IMR-90 (cell line): ENCODE data around the gene BCAS1. TPM values are rescaled to one million over a fixed set of nuclear protein-coding genes. Genes with fewer than 3 reads are reported as not detected.
A peak's percentile ranks its signal among the peaks of the same experiment; 100 is the strongest.

Experiments used
- ATAC-seq: fragments of 200-7000 bp; cut with Tn5 transposase; 2 replicates; pipeline ENCODE4 v1.9.1; 2020; ENCODE audit warnings: low read depth, mild to moderate bottlenecking, moderate library complexity
- BruUV-seq: library from RNA; stranded (reverse); fragments of 400-500 nt; replicated peaks from 2 replicates; lab custom pipeline; 2021; lab: Mats Ljungman, UMichigan
- CTCF ChIA-PET: fragments of 300-600 bp; formaldehyde crosslinking; extraction: SDS; loops from one replicate; lab custom pipeline; 2021; ENCODE audit warnings: antibody characterized with exemption; lab: Yijun Ruan, JAX
- POLR2A ChIA-PET: fragments of 300-600 bp; sonication (Branson Sonifier 250); formaldehyde crosslinking; loops from one replicate; lab custom pipeline; 2022; ENCODE audit warnings: antibody characterized with exemption; ENCODE audit not compliant: unreplicated experiment; lab: Charles Lee
- DNase-seq: peaks from one replicate; pipeline ENCODE4 v3.0.0; 2013
- H2AFZ ChIP-seq: replicated peaks from 2 replicates; pipeline ENCODE3; 2013; ENCODE audit warnings: low read length, mild to moderate bottlenecking; ENCODE audit not compliant: poor library complexity
- H2AK5ac ChIP-seq: 2 replicates; pipeline ENCODE4 v1.6.1; 2013; ENCODE audit warnings: low read depth, low read length, inconsistent platforms
- H2AK9ac ChIP-seq: replicated peaks from 2 replicates; pipeline ENCODE3; 2013; ENCODE audit warnings: mild to moderate bottlenecking, low read depth, low read length, moderate library complexity; ENCODE audit not compliant: poor library complexity
- H2BK120ac ChIP-seq: 2 replicates; pipeline ENCODE4 v1.6.1; 2013; ENCODE audit warnings: low read depth, low read length, inconsistent platforms
- H2BK15ac ChIP-seq: 3 replicates; pipeline ENCODE4 v1.6.1; 2013; ENCODE audit warnings: low read depth, low read length, inconsistent platforms
- H2BK20ac ChIP-seq: 2 replicates; pipeline ENCODE4 v1.6.1; 2013; ENCODE audit warnings: low read depth, mild to moderate bottlenecking, inconsistent platforms, low read length, moderate library complexity
- H2BK5ac ChIP-seq: 2 replicates; pipeline ENCODE4 v1.6.1; 2013; ENCODE audit warnings: mild to moderate bottlenecking, low read depth, low read length, inconsistent platforms; ENCODE audit not compliant: poor library complexity, severe bottlenecking
- H3K14ac ChIP-seq: replicated peaks from 2 replicates; pipeline ENCODE4 v1.6.1; 2013; ENCODE audit warnings: low read depth, low read length, inconsistent platforms
- H3K18ac ChIP-seq: 2 replicates; pipeline ENCODE4 v1.6.1; 2013; ENCODE audit warnings: low read depth, low read length, control low read depth
- H3K23ac ChIP-seq: 2 replicates; pipeline ENCODE4 v1.6.1; 2013; ENCODE audit warnings: low read depth, low read length, inconsistent platforms
- H3K27ac ChIP-seq: 2 replicates; pipeline ENCODE4 v1.5.1; 2013; ENCODE audit warnings: mild to moderate bottlenecking, control low read depth, low read length; ENCODE audit not compliant: insufficient read depth
- H3K27me3 ChIP-seq: 2 replicates; pipeline ENCODE4 v1.6.1; 2013; ENCODE audit warnings: low read length; ENCODE audit not compliant: control insufficient read depth, insufficient read depth
- H3K36me3 ChIP-seq: 2 replicates; pipeline ENCODE4 v1.6.1; 2013; ENCODE audit warnings: low read length, mixed read lengths; ENCODE audit not compliant: control insufficient read depth, insufficient read depth
- H3K4ac ChIP-seq: 2 replicates; pipeline ENCODE4 v1.6.1; 2013; ENCODE audit warnings: low read depth, low read length, inconsistent platforms
- H3K4me1 ChIP-seq: 2 replicates; pipeline ENCODE4 v1.6.1; 2013; ENCODE audit warnings: low read length, mixed read lengths; ENCODE audit not compliant: control insufficient read depth, insufficient read depth
- H3K4me2 ChIP-seq: 2 replicates; pipeline ENCODE4 v1.6.1; 2013; ENCODE audit warnings: low read depth, mild to moderate bottlenecking, control low read depth, low read length, moderate library complexity
- H3K4me3 ChIP-seq: 2 replicates; pipeline ENCODE4 v1.5.1; 2013; ENCODE audit warnings: low read depth, mild to moderate bottlenecking, control low read depth, low read length, moderate library complexity; ENCODE audit not compliant: insufficient read depth
- H3K56ac ChIP-seq: 2 replicates; pipeline ENCODE4 v1.6.1; 2013; ENCODE audit warnings: low read length, inconsistent platforms; ENCODE audit not compliant: insufficient read depth; ENCODE audit errors: extremely low read depth
- H3K79me1 ChIP-seq, 2 experiments: 2 replicates each; pipeline ENCODE4 v1.6.1; 2013; ENCODE audit warnings: low read length in 2 of 2, inconsistent platforms in 1 of 2, low read depth in 1 of 2
- H3K9ac ChIP-seq: 2 replicates; pipeline ENCODE4 v1.6.1; 2013; ENCODE audit warnings: low read depth, low read length, control low read depth
- H3K9me1 ChIP-seq: 2 replicates; pipeline ENCODE4 v1.6.1; 2013; ENCODE audit warnings: low read length, inconsistent platforms; ENCODE audit not compliant: insufficient read depth
- H3K9me3 ChIP-seq: 2 replicates; pipeline ENCODE4 v1.6.1; 2013; ENCODE audit warnings: low read length; ENCODE audit not compliant: control insufficient read depth, insufficient read depth
- H4K20me1 ChIP-seq: 2 replicates; pipeline ENCODE4 v1.6.1; 2013; ENCODE audit warnings: low read length, inconsistent platforms; ENCODE audit not compliant: insufficient read depth
- H4K5ac ChIP-seq: 2 replicates; pipeline ENCODE4 v1.6.1; 2013; ENCODE audit warnings: mild to moderate bottlenecking, low read depth, low read length, control low read depth
- H4K8ac ChIP-seq, 2 experiments: 2 replicates each; pipeline ENCODE4 v1.6.1; 2013; ENCODE audit warnings: low read depth in 2 of 2, low read length in 2 of 2, control low read depth in 1 of 2, inconsistent platforms in 1 of 2
- H4K91ac ChIP-seq: 2 replicates; pipeline ENCODE4 v1.6.1; 2013; ENCODE audit warnings: low read depth, low read length, inconsistent platforms; ENCODE audit not compliant: insufficient read depth
- BHLHE40 ChIP-seq: fragments of 150-350 bp; IDR thresholded peaks from 2 replicates; pipeline ENCODE4 v1.6.1; 2016; ENCODE audit warnings: mild to moderate bottlenecking, low read depth, low read length
- CEBPB ChIP-seq: IDR thresholded peaks from 2 replicates; pipeline ENCODE4 v1.6.1; 2012; ENCODE audit warnings: low read depth, low read length, improper control_type of control experiment
- CHD1 ChIP-seq: IDR thresholded peaks from 2 replicates; pipeline ENCODE4 v1.6.1; 2012; ENCODE audit warnings: low read depth, low read length, improper control_type of control experiment
- MAZ ChIP-seq: IDR thresholded peaks from 2 replicates; pipeline ENCODE4 v1.6.1; 2012; ENCODE audit warnings: low read depth, mild to moderate bottlenecking, low read length, improper control_type of control experiment, moderate library complexity, borderline replicate concordance
- POLR2A ChIP-seq: IDR thresholded peaks from 2 replicates; pipeline ENCODE4 v1.6.1; 2012; ENCODE audit warnings: mild to moderate bottlenecking, low read depth, low read length
- RFX5 ChIP-seq: IDR thresholded peaks from 2 replicates; pipeline ENCODE4 v1.8.0; 2012; ENCODE audit warnings: low read depth, mild to moderate bottlenecking, low read length, moderate library complexity
- SMC3 ChIP-seq: fragments of 150-350 bp; IDR thresholded peaks from 2 replicates; pipeline ENCODE4 v1.6.1; 2016; ENCODE audit warnings: low read depth, mild to moderate bottlenecking, antibody characterized with exemption, low read length, moderate library complexity
- WGBS, 2 experiments: methylation state at CpG; one replicate each; pipeline versions ENCODE4 v1.1.5 to v1.1.7; 2013; ENCODE audit warnings: missing lambda C conversion rate in 2 of 2; ENCODE audit not compliant: insufficient read length in 1 of 2; ENCODE audit errors: extremely low coverage in 2 of 2; 5-methylcytosine and 5-hydroxymethylcytosine counted together
- dilution Hi-C: fragments of 300-500 bp; cut with HindIII; formaldehyde crosslinking; loops from one replicate; pipeline ENCODE4 v1.14.3; 2018; ENCODE audit warnings: low sequenced_read_pairs; ENCODE audit not compliant: unreplicated experiment
- in situ Hi-C: fragments of 300-500 bp; cut with MboI; formaldehyde crosslinking; loops from 3 replicates; pipeline ENCODE4 v1.14.3; 2019; ENCODE audit warnings: low sequenced_read_pairs, inconsistent platforms, mixed read lengths
- intact Hi-C: fragments of 100-400 bp; cut with micrococcal nuclease; formaldehyde crosslinking; loops from 2 replicates; pipeline ENCODE4 v1.10.0; 2022
- polyA plus RNA-seq, 3 experiments: library from polyadenylated mRNA; depleted of rRNA; stranded (reverse); fragments of >200 nt; gene quantifications; 2 replicates each; pipeline ENCODE4 v1.2.3, GENCODE V29; 2012; ENCODE audit warnings: low replicate concordance in 1 of 3
- total RNA-seq: library from RNA; depleted of rRNA; stranded (reverse); fragments of >200 nt; gene quantifications from 2 replicates; pipeline ENCODE4 v1.2.3, GENCODE V29; 2012
- TF ChIP-seq, protein P1 (sequence below): fragments of 150-350 bp; IDR thresholded peaks from 2 replicates; pipeline ENCODE4 v1.6.1; 2017; ENCODE audit warnings: mild to moderate bottlenecking, antibody characterized with exemption, low read length, low read depth
- TF ChIP-seq, protein P2 (sequence below): conservative IDR thresholded peaks from 2 replicates; pipeline ENCODE4 v1.5.1; 2012; ENCODE audit warnings: mild to moderate bottlenecking, low read depth, low read length, improper control_type of control experiment

BCAS1 gene
- total and polyA plus RNA-seq, 2 of the 4 experiments (the other 2 are of a cell fraction) = under 0.01 TPM; not detected in 1

DNA sequence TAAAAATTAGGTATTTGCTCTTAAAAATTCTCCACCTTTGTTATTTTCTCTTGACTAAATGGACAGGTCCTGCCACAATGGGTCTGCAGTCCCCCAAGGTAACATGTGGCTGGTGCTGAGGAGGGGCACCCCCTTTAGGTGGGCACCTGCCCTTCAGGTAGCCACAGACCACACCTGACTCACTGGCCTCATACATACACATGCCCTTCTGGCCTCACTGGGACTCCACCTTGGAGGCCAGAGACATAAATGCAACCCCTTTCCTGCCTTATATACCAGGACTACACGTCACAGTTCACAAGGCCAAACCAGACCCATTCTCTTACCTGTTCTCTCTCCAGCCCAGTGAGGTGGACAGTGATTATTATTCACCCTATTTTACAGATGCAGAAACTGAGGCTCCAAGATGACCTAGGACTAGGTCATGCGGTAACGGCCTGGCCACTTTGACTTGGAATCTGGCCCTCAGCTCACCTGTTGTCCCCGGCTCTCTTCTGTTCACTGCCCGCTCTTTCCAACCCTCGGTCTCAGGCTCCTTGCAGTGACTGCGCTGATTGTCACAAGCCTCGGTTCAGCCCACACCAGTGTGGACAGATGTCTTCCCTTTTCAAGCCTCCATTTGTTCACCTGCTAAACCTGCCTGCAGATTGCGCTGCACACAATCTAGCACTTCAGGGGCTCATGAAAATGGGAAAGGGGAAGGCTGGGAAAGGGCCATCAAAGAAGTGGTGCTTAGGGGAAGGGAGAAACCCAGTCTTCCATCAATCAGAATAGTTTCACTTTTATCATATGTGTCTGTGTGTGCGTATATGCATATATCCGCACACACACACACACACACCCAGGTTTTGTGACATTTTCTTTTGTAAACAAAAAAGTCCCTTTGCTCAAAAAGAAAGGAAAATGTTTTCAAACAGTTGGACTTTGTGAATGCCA lies 121.7 kb downstream of the BCAS1 start:
- Histone ChIP-seq H3K9ac (no peak overlapping the region), H3K9me1 (peaks cover 15% of the 10 kb centered on the region), H2BK15ac (peak overlapping the region; percentile 68), H3K27ac (peak overlapping the region; percentile 15; the same call in 1 of the 2 replicates), H3K56ac (no peak overlapping the region; the same call in 1 of the 2 replicates), H2BK120ac (peak overlapping the region; percentile 62), H2AFZ (peak overlapping the region; percentile 46), H4K8ac (peak overlapping the region; percentile 17 to 59), H3K4me3 (no peak overlapping the region), H3K14ac (peak overlapping the region; percentile 51; the same call in 1 of the 2 replicates), H3K4me1 (peaks cover 11% of the 10 kb centered on the region), H4K20me1 (no peaks in the 10 kb centered on the region), H3K79me1 (no peaks in the 10 kb centered on the region), H4K5ac (peak overlapping the region; percentile 21; the same call in 1 of the 2 replicates), H3K4ac (peak overlapping the region; percentile 67; the same call in 1 of the 2 replicates), H3K18ac (peak overlapping the region; percentile 25; the same call in 1 of the 2 replicates), H3K23ac (no peak overlapping the region), H2AK9ac (no peak overlapping the region), H3K27me3 (no peaks in the 10 kb centered on the region), H2AK5ac (peak overlapping the region; percentile 83), H2BK5ac (peak overlapping the region; percentile 3), H3K4me2 (0 out of 2 replicates have a peak overlapping the region, but pooled peaks have one; percentile 30), H3K36me3 (no peaks in the 10 kb centered on the region), H3K9me3 (no peaks in the 10 kb centered on the region; the same call in 1 of the 2 replicates), H2BK20ac (peak overlapping the region; percentile 75), H4K91ac (peak overlapping the region; percentile 70)
- WGBS, 2 experiments = 100% methylated on average over 4 of the region's 11 CpGs; no CpG with 5 or more reads in 1 of the 2 experiments
- in situ Hi-C loops = loop anchor here (25.0 kb wide), 2 partner anchors 786 to 1461 kb away; no protein-coding TSS in a partner anchor
- dilution Hi-C loops = no loop called here
- DNase-seq (no peak), ATAC-seq (peak; percentile 22; the same call in 1 of the 2 replicates)
- ChIA-PET CTCF (interaction anchor here (0.6 kb wide), 1 partner anchor 34 kb away, joined by 4 read pairs; no protein-coding TSS in a partner anchor), POLR2A (no interaction called here)
- no peak for TF ChIP-seq BHLHE40
- TF ChIP-seq SMC3 = no peak
- TF ChIP-seq CHD1 = no peak
- TF ChIP-seq POLR2A = no peak
- no peak for TF ChIP-seq CEBPB
- TF ChIP-seq, protein P1, sequence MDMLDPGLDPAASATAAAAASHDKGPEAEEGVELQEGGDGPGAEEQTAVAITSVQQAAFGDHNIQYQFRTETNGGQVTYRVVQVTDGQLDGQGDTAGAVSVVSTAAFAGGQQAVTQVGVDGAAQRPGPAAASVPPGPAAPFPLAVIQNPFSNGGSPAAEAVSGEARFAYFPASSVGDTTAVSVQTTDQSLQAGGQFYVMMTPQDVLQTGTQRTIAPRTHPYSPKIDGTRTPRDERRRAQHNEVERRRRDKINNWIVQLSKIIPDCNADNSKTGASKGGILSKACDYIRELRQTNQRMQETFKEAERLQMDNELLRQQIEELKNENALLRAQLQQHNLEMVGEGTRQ = no peak
- no peak; the same call in 1 of the 2 replicates for TF ChIP-seq MAZ
- no peak for TF ChIP-seq RFX5
- TF ChIP-seq, protein P2, sequence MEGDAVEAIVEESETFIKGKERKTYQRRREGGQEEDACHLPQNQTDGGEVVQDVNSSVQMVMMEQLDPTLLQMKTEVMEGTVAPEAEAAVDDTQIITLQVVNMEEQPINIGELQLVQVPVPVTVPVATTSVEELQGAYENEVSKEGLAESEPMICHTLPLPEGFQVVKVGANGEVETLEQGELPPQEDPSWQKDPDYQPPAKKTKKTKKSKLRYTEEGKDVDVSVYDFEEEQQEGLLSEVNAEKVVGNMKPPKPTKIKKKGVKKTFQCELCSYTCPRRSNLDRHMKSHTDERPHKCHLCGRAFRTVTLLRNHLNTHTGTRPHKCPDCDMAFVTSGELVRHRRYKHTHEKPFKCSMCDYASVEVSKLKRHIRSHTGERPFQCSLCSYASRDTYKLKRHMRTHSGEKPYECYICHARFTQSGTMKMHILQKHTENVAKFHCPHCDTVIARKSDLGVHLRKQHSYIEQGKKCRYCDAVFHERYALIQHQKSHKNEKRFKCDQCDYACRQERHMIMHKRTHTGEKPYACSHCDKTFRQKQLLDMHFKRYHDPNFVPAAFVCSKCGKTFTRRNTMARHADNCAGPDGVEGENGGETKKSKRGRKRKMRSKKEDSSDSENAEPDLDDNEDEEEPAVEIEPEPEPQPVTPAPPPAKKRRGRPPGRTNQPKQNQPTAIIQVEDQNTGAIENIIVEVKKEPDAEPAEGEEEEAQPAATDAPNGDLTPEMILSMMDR = no peak
- no TSS peak for BruUV-seq
- intact Hi-C loops = no loop called here
